ENCODE measurements around the gene PDE10A.
"Not testable (repeated sequence)": the region's sequence is repeated elsewhere in the genome, so short reads cannot be mapped to it uniquely, and the experiment has no call there.

PDE10A gene

DNA sequence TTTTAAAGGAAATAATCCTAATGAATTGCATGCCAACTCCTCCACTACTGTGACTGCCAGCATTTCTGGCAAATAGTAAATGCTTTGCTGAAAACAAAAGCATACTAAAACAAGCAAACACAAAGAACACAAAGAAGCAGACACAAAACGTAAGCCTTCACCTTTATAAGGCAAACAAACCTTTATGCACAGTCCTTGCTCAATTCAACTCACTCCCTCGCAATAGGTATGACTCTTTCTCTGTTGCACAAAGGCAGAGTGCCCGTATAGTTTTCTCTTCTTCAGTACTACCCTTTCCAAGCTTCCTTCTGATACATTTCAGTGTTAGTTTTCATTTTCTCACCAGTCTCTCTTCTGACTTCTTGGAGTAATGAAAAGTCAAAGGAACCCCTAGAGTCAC is 63.9 kb downstream of the PDE10A start:
- no peaks in the 10 kb centered on the region for H4K20me1 ChIP-seq (ENCODE audit: low read depth, low read length)
- TF ChIP-seq CTCF (IDR thresholded peaks at IDR 0.05; ENCODE audit: insufficient read depth, low read length, poor library complexity, severe bottlenecking) = no peak
- TF ChIP-seq EZH2phosphoT487 (conservative IDR thresholded peaks at IDR 0.05; ENCODE audit: low read length) = no peak
- H3K27me3 ChIP-seq (ENCODE audit: low read length) = no peaks in the 10 kb centered on the region
- no peak overlapping the region for H3K27ac ChIP-seq (ENCODE audit: low read depth, low read length)
- no peak overlapping the region for H3K4me3 ChIP-seq (ENCODE audit: insufficient read depth, low read length, poor library complexity, severe bottlenecking)
- H3F3A ChIP-seq (ENCODE audit: insufficient read depth) = no peaks in the 10 kb centered on the region
- H3K79me2 ChIP-seq (ENCODE audit: insufficient read depth, low read length) = no peaks in the 10 kb centered on the region
- no peaks in the 10 kb centered on the region for H3K9me3 ChIP-seq (ENCODE audit: insufficient read depth, low read length)
- no peak overlapping the region for H3K9ac ChIP-seq (ENCODE audit: low read length)
- H3K9me2 ChIP-seq (replicated peaks; ENCODE audit: insufficient read depth, low read length) = no peaks in the 10 kb centered on the region
- H3K36me3 ChIP-seq (ENCODE audit: low read length) = no peaks in the 10 kb centered on the region
- no peak overlapping the region for H3K4me2 ChIP-seq (ENCODE audit: low read depth, low read length, poor library complexity, severe bottlenecking)
- H2AFZ ChIP-seq (ENCODE audit: low read depth, low read length, severe bottlenecking) = no peak overlapping the region

DNA sequence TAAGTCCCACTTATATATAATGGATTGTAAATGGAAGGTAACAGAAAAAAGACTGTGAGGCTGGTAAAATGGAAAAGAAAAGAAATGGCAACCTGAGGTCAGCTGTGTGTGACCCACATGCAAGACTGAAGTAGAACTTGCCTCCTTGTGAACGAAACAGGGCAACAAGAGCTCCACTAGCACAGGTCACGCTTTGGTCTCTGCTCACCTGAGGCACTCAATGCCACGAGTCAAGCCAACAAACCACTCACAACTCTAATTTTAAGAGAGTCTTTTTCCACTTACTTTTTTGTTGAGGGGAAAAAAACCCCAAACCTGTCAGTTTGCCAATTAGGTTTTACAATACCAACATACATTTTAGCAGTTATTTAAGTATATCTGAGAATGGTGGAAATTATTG is 65.2 kb downstream of the PDE10A start:
- Histone ChIP-seq H3F3A (ENCODE audit: insufficient read depth) (no peaks in the 10 kb centered on the region), H2AFZ (ENCODE audit: low read depth, low read length, severe bottlenecking) (no peak overlapping the region), H4K20me1 (ENCODE audit: low read depth, low read length) (no peaks in the 10 kb centered on the region), H3K27ac (ENCODE audit: low read depth, low read length) (no peak overlapping the region), H3K9me2 (replicated peaks; ENCODE audit: insufficient read depth, low read length) (no peaks in the 10 kb centered on the region), H3K79me2 (ENCODE audit: insufficient read depth, low read length) (no peaks in the 10 kb centered on the region), H3K4me2 (ENCODE audit: low read depth, low read length, poor library complexity, severe bottlenecking) (no peak overlapping the region), H3K27me3 (ENCODE audit: low read length) (no peaks in the 10 kb centered on the region), H3K9me3 (ENCODE audit: insufficient read depth, low read length) (no peaks in the 10 kb centered on the region), H3K4me3 (ENCODE audit: insufficient read depth, low read length, poor library complexity, severe bottlenecking) (no peak overlapping the region), H3K36me3 (ENCODE audit: low read length) (no peaks in the 10 kb centered on the region), H3K9ac (ENCODE audit: low read length) (no peak overlapping the region)
- no peak for TF ChIP-seq CTCF (IDR thresholded peaks at IDR 0.05; ENCODE audit: insufficient read depth, low read length, poor library complexity, severe bottlenecking)
- TF ChIP-seq EZH2phosphoT487 (conservative IDR thresholded peaks at IDR 0.05; ENCODE audit: low read length) = no peak

DNA sequence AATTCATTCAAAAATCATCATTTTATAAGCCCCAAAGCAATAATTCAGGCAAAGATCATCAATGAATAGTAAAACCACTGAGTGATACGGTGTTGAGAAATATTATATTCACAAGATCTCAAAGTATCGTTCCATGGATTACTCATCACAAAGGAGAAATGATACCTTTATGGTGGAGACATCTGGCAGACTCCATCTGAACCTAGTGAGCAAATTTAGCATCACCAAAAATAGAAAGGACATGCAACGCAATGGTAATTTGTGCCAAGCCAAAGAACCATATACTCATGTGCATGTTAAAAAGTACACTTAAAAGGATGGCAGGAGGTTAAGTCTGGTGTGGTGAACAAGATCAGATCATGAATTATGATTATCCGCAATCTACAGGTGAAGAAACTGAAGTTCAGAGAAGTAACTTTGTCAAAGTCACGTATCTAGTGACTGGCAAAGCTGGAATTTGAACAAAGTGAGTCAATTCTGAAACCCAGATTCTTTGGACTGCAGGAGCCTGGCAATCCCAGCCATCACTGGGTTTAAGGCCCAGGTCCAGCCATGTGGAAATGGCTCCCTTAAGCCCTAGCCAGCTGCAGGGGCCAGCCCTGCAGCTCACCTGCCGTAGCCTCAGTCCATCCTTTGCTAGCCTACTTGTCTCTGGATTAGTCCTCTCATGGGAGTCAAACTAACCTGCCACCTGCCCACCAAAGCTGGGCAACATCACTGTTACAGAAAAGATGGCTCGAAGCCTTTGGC is 68.3 kb downstream of the PDE10A start:
- H3K4me3 ChIP-seq (ENCODE audit: insufficient read depth, low read length, poor library complexity, severe bottlenecking) = no peak overlapping the region
- no peaks in the 10 kb centered on the region for H3K36me3 ChIP-seq (ENCODE audit: low read length)
- no peak overlapping the region for H3K27ac ChIP-seq (ENCODE audit: low read depth, low read length)
- H3K4me2 ChIP-seq (ENCODE audit: low read depth, low read length, poor library complexity, severe bottlenecking) = no peak overlapping the region
- H4K20me1 ChIP-seq (ENCODE audit: low read depth, low read length) = no peaks in the 10 kb centered on the region
- no peak overlapping the region for H2AFZ ChIP-seq (ENCODE audit: low read depth, low read length, severe bottlenecking)
- H3F3A ChIP-seq (ENCODE audit: insufficient read depth) = no peaks in the 10 kb centered on the region
- no peaks in the 10 kb centered on the region for H3K27me3 ChIP-seq (ENCODE audit: low read length)
- H3K9me3 ChIP-seq (ENCODE audit: insufficient read depth, low read length) = no peaks in the 10 kb centered on the region
- no peaks in the 10 kb centered on the region for H3K79me2 ChIP-seq (ENCODE audit: insufficient read depth, low read length)
- TF ChIP-seq CTCF (IDR thresholded peaks at IDR 0.05; ENCODE audit: insufficient read depth, low read length, poor library complexity, severe bottlenecking) (no peak), EZH2phosphoT487 (conservative IDR thresholded peaks at IDR 0.05; ENCODE audit: low read length) (no peak)
- no peak overlapping the region for H3K9ac ChIP-seq (ENCODE audit: low read length)
- H3K9me2 ChIP-seq (replicated peaks; ENCODE audit: insufficient read depth, low read length) = no peaks in the 10 kb centered on the region

GRCh38 chr6:165592947-165593346 is 70.1 kb downstream of the PDE10A start:
- not testable (repeated sequence) for H3K79me2 ChIP-seq (ENCODE audit: insufficient read depth, low read length); H2AFZ ChIP-seq (ENCODE audit: low read depth, low read length, severe bottlenecking); H3K9ac ChIP-seq (ENCODE audit: low read length); H4K20me1 ChIP-seq (ENCODE audit: low read depth, low read length); H3K4me2 ChIP-seq (ENCODE audit: low read depth, low read length, poor library complexity, severe bottlenecking); H3K27me3 ChIP-seq (ENCODE audit: low read length); H3K9me3 ChIP-seq (ENCODE audit: insufficient read depth, low read length); H3F3A ChIP-seq (ENCODE audit: insufficient read depth); H3K4me3 ChIP-seq (ENCODE audit: insufficient read depth, low read length, poor library complexity, severe bottlenecking); H3K9me2 ChIP-seq (replicated peaks; ENCODE audit: insufficient read depth, low read length); H3K36me3 ChIP-seq (ENCODE audit: low read length); H3K27ac ChIP-seq (ENCODE audit: low read depth, low read length)
